CD14-positive monocyte (primary cell): ENCODE measurements around the gene ARMC5. TPM values are rescaled to one million over a fixed set of nuclear protein-coding genes. Genes with fewer than 3 reads are reported as not detected.
"Not testable (repeated sequence)": the region's sequence is repeated elsewhere in the genome, so short reads cannot be mapped to it uniquely, and the experiment has no call there.

Experiments
- DNase-seq, 3 donors: peaks; one replicate each; pipeline ENCODE4 v3.0.0-alpha.2; 2011 to 2022
- H2AFZ ChIP-seq: 2 replicates; pipeline ENCODE4 v1.6.0; 2012; ENCODE audit warnings: mild to moderate bottlenecking, low read depth, low read length, inconsistent platforms; ENCODE audit not compliant: insufficient read depth, poor library complexity, severe bottlenecking
- H3K27ac ChIP-seq, 2 donors: 1 replicate in 1 of 2; 2 replicates in 1 of 2; pipeline ENCODE4 v1.5.1; 2012 to 2013; ENCODE audit warnings: low read length in 2 of 2, control low read depth in 1 of 2, inconsistent platforms in 1 of 2, low read depth in 1 of 2, mild to moderate bottlenecking in 1 of 2
- H3K27me3 ChIP-seq, 2 donors: one replicate each; pipeline versions ENCODE4 v1.6.0 to v1.6.1; 2011 to 2013; ENCODE audit warnings: low read length in 2 of 2; ENCODE audit not compliant: control insufficient read depth in 2 of 2, insufficient read depth in 2 of 2
- H3K36me3 ChIP-seq, 2 donors: replicated peaks in 1 of 2; 1 replicate in 1 of 2; 2 replicates in 1 of 2; pipeline versions ENCODE4 v1.5.1 to v1.6.1; 2012 to 2013; ENCODE audit warnings: low read length in 2 of 2, control low read depth in 1 of 2, inconsistent platforms in 1 of 2, mild to moderate bottlenecking in 1 of 2; ENCODE audit not compliant: insufficient read depth in 2 of 2, control insufficient read depth in 1 of 2
- H3K4me1 ChIP-seq, 2 donors: 1 replicate in 1 of 2; 2 replicates in 1 of 2; pipeline versions ENCODE4 v1.5.1 to v1.6.1; 2012 to 2013; ENCODE audit warnings: low read length in 2 of 2, control low read depth in 1 of 2, inconsistent platforms in 1 of 2, mild to moderate bottlenecking in 1 of 2, moderate library complexity in 1 of 2; ENCODE audit not compliant: insufficient read depth in 2 of 2, control insufficient read depth in 1 of 2
- H3K4me2 ChIP-seq: replicated peaks from 2 replicates; pipeline ENCODE3; 2012; ENCODE audit warnings: low read length, moderate library complexity, mild to moderate bottlenecking; ENCODE audit not compliant: poor library complexity, severe bottlenecking; ENCODE audit errors: extremely low read depth
- H3K4me3 ChIP-seq, 3 experiments: fragments of 200-600 bp in 1 of 3; sonication (generic) in 1 of 3; replicated peaks in 1 of 3; 1 replicate in 2 of 3; 2 replicates in 1 of 3; pipeline ENCODE4 v1.5.1; 2011 to 2013; ENCODE audit warnings: low read length in 3 of 3, mild to moderate bottlenecking in 3 of 3, control low read depth in 2 of 3, low read depth in 2 of 3, inconsistent platforms in 1 of 3, moderate library complexity in 1 of 3
- H3K79me2 ChIP-seq: 2 replicates; pipeline ENCODE4 v1.6.0; 2012; ENCODE audit warnings: mild to moderate bottlenecking, control low read depth, inconsistent platforms, low read length, moderate library complexity; ENCODE audit not compliant: insufficient read depth
- H3K9ac ChIP-seq: 2 replicates; pipeline ENCODE4 v1.6.0; 2017; ENCODE audit warnings: low read length, mild to moderate bottlenecking; ENCODE audit not compliant: insufficient read depth, poor library complexity, severe bottlenecking
- H3K9me3 ChIP-seq, 2 donors: replicated peaks in 1 of 2; 1 replicate in 1 of 2; 2 replicates in 1 of 2; pipeline versions ENCODE4 v1.5.1 to v1.6.1; 2012 to 2013; ENCODE audit warnings: low read length in 2 of 2, control low read depth in 1 of 2; ENCODE audit not compliant: control insufficient read depth in 1 of 2, insufficient read depth in 1 of 2
- H4K20me1 ChIP-seq: 2 replicates; pipeline ENCODE4 v1.6.0; 2012; ENCODE audit warnings: mild to moderate bottlenecking, low read length, control low read depth, moderate library complexity; ENCODE audit not compliant: insufficient read depth
- H3K27ac Mint-ChIP-seq, 7 donors: one replicate each; pipeline ENCODE4 v1.8.0; 2020; ENCODE audit warnings: mild to moderate bottlenecking in 7 of 7, mixed read lengths in 7 of 7, moderate library complexity in 6 of 7, inconsistent platforms in 2 of 7
- H3K27me3 Mint-ChIP-seq, 3 donors: one replicate each; pipeline ENCODE4 v1.8.0; 2021 to 2022; ENCODE audit warnings: low read depth in 3 of 3, mild to moderate bottlenecking in 3 of 3, mixed read lengths in 3 of 3, moderate library complexity in 3 of 3, inconsistent platforms in 1 of 3
- H3K36me3 Mint-ChIP-seq, 2 donors: one replicate each; pipeline ENCODE4 v1.8.0; 2020; ENCODE audit warnings: mixed read lengths in 2 of 2, inconsistent platforms in 1 of 2, mild to moderate bottlenecking in 1 of 2
- H3K4me1 Mint-ChIP-seq: one replicate; pipeline ENCODE4 v1.8.0; 2020; ENCODE audit warnings: mild to moderate bottlenecking, mixed read lengths
- H3K4me3 Mint-ChIP-seq, 2 donors: one replicate each; pipeline ENCODE4 v1.8.0; 2020; ENCODE audit warnings: mild to moderate bottlenecking in 2 of 2, mixed read lengths in 2 of 2, moderate library complexity in 1 of 2
- H3K9me3 Mint-ChIP-seq, 7 donors: one replicate each; pipeline ENCODE4 v1.8.0; 2020 to 2022; ENCODE audit warnings: mixed read lengths in 7 of 7, mild to moderate bottlenecking in 6 of 7, moderate library complexity in 6 of 7, inconsistent platforms in 2 of 7
- CTCF ChIP-seq: fragments of 200-600 bp; IDR thresholded peaks from one replicate; pipeline ENCODE4 v1.8.0; 2022; ENCODE audit warnings: antibody characterized with exemption, mild to moderate bottlenecking
- whole genome bisulfite sequencing: methylation state at CpG from one replicate; pipeline ENCODE4 v1.1.5; 2013; ENCODE audit warnings: missing lambda C conversion rate; ENCODE audit not compliant: insufficient coverage; 5-methylcytosine and 5-hydroxymethylcytosine counted together
- intact Hi-C, 2 donors: fragments of 100-400 bp; cut with micrococcal nuclease; formaldehyde crosslinking; loops; one replicate each; pipeline versions ENCODE4 v1.15.0 to v1.15.1; 2023
- polyA plus RNA-seq, 3 donors: library from polyadenylated mRNA; depleted of rRNA in 1 of 3; unstranded in 2 of 3; stranded (reverse) in 1 of 3; fragments of 300-500 nt in 2 of 3; fragments of >200 nt in 1 of 3; fragmentation: Illumina TruSeq in 2 of 3; gene quantifications; 1 replicate in 2 of 3; 2 replicates in 1 of 3; pipeline ENCODE4 v1.2.3, GENCODE V29; 2012 to 2021

Gene ARMC5
- polyA plus RNA-seq, 3 donors = 2.9 to 9.3 (median 4.2) TPM

GRCh38 chr16:31501966-31502348, 42.7 kb downstream of the ARMC5 start:
- no peak overlapping the region for H3K27ac Mint-ChIP-seq
- intact Hi-C loops = no loop called here
- Histone ChIP-seq H3K4me3 (no peak overlapping the region), H3K9me3 (no peaks in the 10 kb centered on the region), H3K4me1 (peaks cover 16 to 18% of the 10 kb centered on the region in 2 donors), H4K20me1 (no peaks in the 10 kb centered on the region), H3K27me3 (no peaks in the 10 kb centered on the region), H3K9ac (no peak overlapping the region), H3K36me3 (peaks cover 28 to 37% of the 10 kb centered on the region in 2 donors), H2AFZ (no peak overlapping the region), H3K27ac (no peak overlapping the region), H3K4me2 (no peak overlapping the region), H3K79me2 (peaks cover 5% of the 10 kb centered on the region)
- H3K36me3 Mint-ChIP-seq = peaks cover 38 to 45% of the 10 kb centered on the region in 2 donors
- DNase-seq = no peak
- no peak for TF ChIP-seq CTCF
- H3K4me3 Mint-ChIP-seq = no peak overlapping the region
- no peaks in the 10 kb centered on the region for H3K27me3 Mint-ChIP-seq
- H3K9me3 Mint-ChIP-seq = no peaks in the 10 kb centered on the region
- 80% methylated on average over 1 of the region's 4 CpGs for WGBS
- H3K4me1 Mint-ChIP-seq = peaks cover 28% of the 10 kb centered on the region

- H3K4me1 ChIP-seq = peaks cover 25 to 28% of the 10 kb centered on the region in 2 donors
- no peak for TF ChIP-seq CTCF
- Mint-ChIP-seq H3K4me3 (no peak overlapping the region), H3K36me3 (peaks cover 28 to 35% of the 10 kb centered on the region in 2 donors), H3K27me3 (no peaks in the 10 kb centered on the region), H3K9me3 (no peaks in the 10 kb centered on the region), H3K27ac (no peak overlapping the region), H3K4me1 (peaks cover 35% of the 10 kb centered on the region)
- intact Hi-C loops = no loop called here
- H3K36me3 ChIP-seq = peaks cover 20 to 28% of the 10 kb centered on the region in 2 donors
- peaks cover 15% of the 10 kb centered on the region for H3K79me2 ChIP-seq
- H3K9me3 ChIP-seq = no peaks in the 10 kb centered on the region
- H3K4me2 ChIP-seq = no peak overlapping the region
- H4K20me1 ChIP-seq = no peaks in the 10 kb centered on the region
- no peak for DNase-seq
- H3K4me3 ChIP-seq = no peak overlapping the region
- no peak overlapping the region for H3K9ac ChIP-seq
- H3K27ac ChIP-seq = no peak overlapping the region
- no peak overlapping the region for H2AFZ ChIP-seq
- H3K27me3 ChIP-seq = no peaks in the 10 kb centered on the region
Observed at GRCh38 chr16:31502981-31503380, 43.7 kb downstream of the ARMC5 start.

GRCh38 chr16:31503555-31503954, 44.3 kb downstream of the ARMC5 start:
- H3K4me3 ChIP-seq, H4K20me1 ChIP-seq, H2AFZ ChIP-seq, H3K9me3 Mint-ChIP-seq, H3K4me3 Mint-ChIP-seq, H3K4me2 ChIP-seq, intact Hi-C loops, H3K27ac ChIP-seq, DNase-seq, H3K9me3 ChIP-seq, H3K27me3 Mint-ChIP-seq, H3K9ac ChIP-seq, H3K27me3 ChIP-seq: not testable (repeated sequence)
- WGBS = 91% methylated on average over 4 of the region's 8 CpGs
- peaks cover 37% of the 10 kb centered on the region for H3K4me1 Mint-ChIP-seq
- H3K79me2 ChIP-seq = peaks cover 18% of the 10 kb centered on the region
- peak overlapping the region in 1 of 7 donors; percentile 11 for H3K27ac Mint-ChIP-seq
- peaks cover 25 to 31% of the 10 kb centered on the region in 2 donors for H3K4me1 ChIP-seq
- H3K36me3 ChIP-seq = peaks cover 15 to 22% of the 10 kb centered on the region in 2 donors
- peaks cover 24 to 31% of the 10 kb centered on the region in 2 donors for H3K36me3 Mint-ChIP-seq
